Activated B cell treated with CpG ODN at 0.5 μM for 24 hours (primary cell): ENCODE data around the gene F13A1. TPM values are rescaled to one million over a fixed set of nuclear protein-coding genes. Genes with fewer than 3 reads are reported as not detected.

Experiments used
- ATAC-seq: fragments of 200-7000 bp; cut with Tn5 transposase; one replicate; pipeline ENCODE4 v1.10.0; 2021; ENCODE audit warnings: low read depth, mild to moderate bottlenecking, moderate library complexity
- CTCF ChIA-PET: fragments of 350-600 bp; sonication (Branson Sonifier 250); formaldehyde crosslinking; loops from one replicate; lab custom pipeline; 2021; ENCODE audit warnings: antibody characterized with exemption; lab: Charles Lee
- POLR2A ChIA-PET: fragments of 350-600 bp; sonication (Branson Sonifier 250); formaldehyde crosslinking; loops from one replicate; lab custom pipeline; 2021; ENCODE audit warnings: antibody characterized with exemption; lab: Charles Lee
- DNase-seq: peaks from one replicate; pipeline ENCODE4 v3.0.0; 2022
- H3K27ac Mint-ChIP-seq: one replicate; pipeline ENCODE4 v1.8.0; 2020; ENCODE audit warnings: mixed read lengths
- H3K27me3 Mint-ChIP-seq: one replicate; pipeline ENCODE4 v1.8.0; 2021; ENCODE audit warnings: mixed read lengths
- H3K36me3 Mint-ChIP-seq: one replicate; pipeline ENCODE4 v1.8.0; 2021; ENCODE audit warnings: low read depth, mixed read lengths
- H3K4me1 Mint-ChIP-seq: one replicate; pipeline ENCODE4 v1.8.0; 2021; ENCODE audit warnings: mixed read lengths
- H3K4me3 Mint-ChIP-seq: one replicate; pipeline ENCODE4 v1.8.0; 2020; ENCODE audit warnings: mild to moderate bottlenecking, mixed read lengths
- H3K9me3 Mint-ChIP-seq: one replicate; pipeline ENCODE4 v1.8.0; 2020; ENCODE audit warnings: mixed read lengths
- intact Hi-C: fragments of 100-400 bp; cut with micrococcal nuclease; formaldehyde crosslinking; loops from one replicate; pipeline ENCODE4 v1.15.1; 2024
- total RNA-seq: library from RNA; stranded (reverse); gene quantifications from 2 replicates; pipeline ENCODE4 v1.2.3, GENCODE V29; 2022
- TF ChIP-seq, protein P1 (sequence below): fragments of 200-600 bp; IDR thresholded peaks from one replicate; pipeline ENCODE4 v1.8.0; 2022; ENCODE audit warnings: antibody characterized with exemption, mild to moderate bottlenecking

F13A1 gene
- total RNA-seq, 1 donor from 2014 or later = 0.75 TPM

DNA sequence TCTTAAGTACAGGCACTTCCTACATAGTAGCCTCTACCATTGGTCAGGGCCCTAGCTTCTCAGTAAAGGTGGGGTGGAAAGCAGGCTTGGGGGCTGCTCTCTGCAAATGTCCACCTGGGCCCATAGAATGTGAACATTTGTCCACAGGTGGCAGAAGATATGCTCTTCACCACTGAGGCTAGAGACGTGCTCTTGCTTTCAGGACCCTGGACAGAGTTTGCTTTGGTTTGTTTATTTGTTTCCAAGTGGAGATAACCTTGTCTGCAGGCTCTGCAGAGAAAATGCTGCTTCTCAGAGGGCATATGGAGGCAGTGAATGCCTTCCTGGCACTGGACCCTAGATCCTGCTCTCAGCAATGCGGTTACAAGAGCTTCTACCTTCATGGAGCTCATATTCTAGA lies 129.0 kb downstream of the F13A1 start:
- Mint-ChIP-seq H3K36me3 (no peaks in the 10 kb centered on the region), H3K27ac (no peak overlapping the region), H3K27me3 (peaks cover 20% of the 10 kb centered on the region), H3K4me1 (no peaks in the 10 kb centered on the region), H3K9me3 (no peaks in the 10 kb centered on the region), H3K4me3 (no peak overlapping the region)
- intact Hi-C loops = no loop called here
- POLR2A ChIA-PET = no interaction called here
- CTCF ChIA-PET = no interaction called here
- TF ChIP-seq, protein P1, sequence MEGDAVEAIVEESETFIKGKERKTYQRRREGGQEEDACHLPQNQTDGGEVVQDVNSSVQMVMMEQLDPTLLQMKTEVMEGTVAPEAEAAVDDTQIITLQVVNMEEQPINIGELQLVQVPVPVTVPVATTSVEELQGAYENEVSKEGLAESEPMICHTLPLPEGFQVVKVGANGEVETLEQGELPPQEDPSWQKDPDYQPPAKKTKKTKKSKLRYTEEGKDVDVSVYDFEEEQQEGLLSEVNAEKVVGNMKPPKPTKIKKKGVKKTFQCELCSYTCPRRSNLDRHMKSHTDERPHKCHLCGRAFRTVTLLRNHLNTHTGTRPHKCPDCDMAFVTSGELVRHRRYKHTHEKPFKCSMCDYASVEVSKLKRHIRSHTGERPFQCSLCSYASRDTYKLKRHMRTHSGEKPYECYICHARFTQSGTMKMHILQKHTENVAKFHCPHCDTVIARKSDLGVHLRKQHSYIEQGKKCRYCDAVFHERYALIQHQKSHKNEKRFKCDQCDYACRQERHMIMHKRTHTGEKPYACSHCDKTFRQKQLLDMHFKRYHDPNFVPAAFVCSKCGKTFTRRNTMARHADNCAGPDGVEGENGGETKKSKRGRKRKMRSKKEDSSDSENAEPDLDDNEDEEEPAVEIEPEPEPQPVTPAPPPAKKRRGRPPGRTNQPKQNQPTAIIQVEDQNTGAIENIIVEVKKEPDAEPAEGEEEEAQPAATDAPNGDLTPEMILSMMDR = no peak
- ATAC-seq (no peak), DNase-seq (no peak)

DNA sequence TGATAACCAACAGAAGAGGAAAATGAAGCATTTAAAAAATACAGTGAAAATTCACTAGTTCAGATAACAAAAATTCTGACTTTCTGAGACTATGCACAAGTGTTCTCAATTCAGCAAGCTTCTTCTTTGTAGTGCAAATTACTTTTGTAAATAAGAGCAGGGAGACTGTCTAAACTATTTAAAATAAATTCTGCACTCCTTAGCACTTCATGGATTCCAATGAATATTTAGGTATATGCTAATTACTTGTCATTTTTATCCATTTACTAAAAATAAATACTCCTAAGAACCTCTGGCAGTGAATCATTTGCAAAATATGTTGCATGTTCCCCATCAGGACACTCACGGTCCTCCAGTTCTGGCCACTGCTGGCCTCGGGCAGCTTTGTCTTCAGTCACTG lies 139.8 kb downstream of the F13A1 start:
- Mint-ChIP-seq H3K27ac (no peak overlapping the region), H3K9me3 (no peaks in the 10 kb centered on the region), H3K4me1 (no peaks in the 10 kb centered on the region), H3K27me3 (peaks cover 23% of the 10 kb centered on the region), H3K4me3 (no peak overlapping the region), H3K36me3 (no peaks in the 10 kb centered on the region)
- intact Hi-C loops = no loop called here
- ATAC-seq (no peak), DNase-seq (no peak)
- TF ChIP-seq, protein P1 = no peak
- CTCF ChIA-PET = no interaction called here
- POLR2A ChIA-PET = no interaction called here

DNA sequence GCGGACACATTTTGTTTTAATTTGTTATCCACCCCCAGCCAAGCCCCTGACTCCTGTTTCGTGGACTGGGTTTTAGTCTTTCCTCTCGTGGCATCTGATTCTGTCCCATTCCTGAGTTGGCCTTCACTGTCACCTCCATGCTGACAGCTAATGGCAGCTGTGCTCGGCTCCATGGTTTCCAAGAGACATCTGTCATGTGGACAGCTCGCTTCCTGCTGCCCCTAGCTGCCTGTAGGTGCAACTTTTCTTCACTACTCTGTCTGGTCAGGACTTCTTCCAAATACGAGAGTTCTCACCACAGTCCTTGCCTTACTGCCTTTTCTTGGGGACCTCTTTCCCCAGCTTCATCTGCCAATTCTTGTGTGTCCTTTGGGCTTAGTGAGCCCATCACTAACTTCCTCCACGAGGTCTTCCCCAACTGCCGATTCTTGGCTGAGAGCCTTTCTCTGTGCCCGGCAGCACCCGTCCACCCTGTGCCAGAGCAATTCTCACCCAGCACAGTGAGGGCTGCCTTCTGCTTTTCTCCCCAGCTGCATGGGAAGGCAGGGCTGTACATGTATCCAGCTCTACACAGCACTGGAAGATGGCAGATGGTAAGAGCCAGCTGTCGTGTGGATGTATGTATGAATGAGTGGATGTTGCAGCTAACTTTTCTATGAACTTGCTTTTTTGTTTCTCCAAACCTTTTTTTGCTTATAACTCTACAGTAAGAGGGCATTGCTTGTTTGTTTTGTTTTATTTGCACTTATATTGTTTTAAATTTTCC lies 140.4 kb downstream of the F13A1 start:
- intact Hi-C loops = no loop called here
- ATAC-seq (no peak), DNase-seq (no peak)
- Mint-ChIP-seq H3K9me3 (no peaks in the 10 kb centered on the region), H3K4me1 (no peaks in the 10 kb centered on the region), H3K27me3 (peaks cover 23% of the 10 kb centered on the region), H3K36me3 (no peaks in the 10 kb centered on the region), H3K27ac (no peak overlapping the region), H3K4me3 (no peak overlapping the region)
- TF ChIP-seq, protein P1 = no peak
- CTCF ChIA-PET = no interaction called here
- POLR2A ChIA-PET = no interaction called here

DNA sequence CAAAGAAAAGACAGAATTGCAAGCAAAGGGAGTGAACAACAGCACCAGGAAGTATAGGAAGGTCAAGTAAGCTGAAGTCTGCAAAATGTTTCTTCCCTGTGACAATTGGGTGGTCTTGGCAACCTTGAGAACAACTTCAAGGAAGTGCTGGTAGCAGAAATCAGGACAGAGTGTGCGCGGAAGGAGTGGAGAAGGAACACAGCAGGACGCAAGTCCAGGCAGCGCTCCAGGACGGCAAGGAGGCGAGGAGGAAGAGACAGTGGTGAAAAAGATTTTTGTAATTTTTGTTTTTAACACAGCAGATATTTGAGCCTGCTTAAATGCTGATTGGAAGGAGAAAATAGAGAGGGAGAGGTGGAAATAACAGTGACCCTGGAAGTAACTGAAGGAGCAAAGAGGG lies 141.7 kb downstream of the F13A1 start:
- H3K27me3 Mint-ChIP-seq = peaks cover 14% of the 10 kb centered on the region
- no peak overlapping the region for H3K4me3 Mint-ChIP-seq
- no peaks in the 10 kb centered on the region for H3K4me1 Mint-ChIP-seq
- CTCF ChIA-PET = no interaction called here
- H3K27ac Mint-ChIP-seq = no peak overlapping the region
- intact Hi-C loops = no loop called here
- DNase-seq = no peak
- POLR2A ChIA-PET = no interaction called here
- no peaks in the 10 kb centered on the region for H3K36me3 Mint-ChIP-seq
- no peaks in the 10 kb centered on the region for H3K9me3 Mint-ChIP-seq
- TF ChIP-seq, protein P1 = no peak
- no peak for ATAC-seq

DNA sequence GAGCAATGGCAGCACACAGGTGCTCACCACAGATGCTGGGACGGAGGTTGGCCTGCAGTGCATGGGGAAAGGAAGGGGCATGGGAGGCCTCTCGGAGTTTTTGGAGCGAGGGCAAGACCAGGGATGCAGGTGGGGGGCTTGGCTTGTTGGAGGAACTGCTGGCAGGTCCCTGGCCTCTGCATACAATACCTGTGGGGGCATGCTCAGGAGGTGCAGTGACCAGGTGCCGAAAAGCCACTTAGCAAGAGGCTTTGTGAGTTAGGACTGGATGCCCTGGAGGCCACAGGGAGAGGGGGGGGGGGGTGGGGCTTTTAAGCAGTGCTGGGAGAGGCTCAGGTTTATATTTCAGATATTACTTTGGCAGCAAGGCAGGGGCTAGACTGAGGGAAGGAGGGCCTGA lies 142.7 kb downstream of the F13A1 start:
- TF ChIP-seq, protein P1 = no peak

More for the DNA sequence above, 142.7 kb downstream of the F13A1 start:
- no peaks in the 10 kb centered on the region for H3K9me3 Mint-ChIP-seq
- no peak overlapping the region for H3K27ac Mint-ChIP-seq
- no peak overlapping the region for H3K4me3 Mint-ChIP-seq
- DNase-seq = no peak
- H3K36me3 Mint-ChIP-seq = no peaks in the 10 kb centered on the region
- POLR2A ChIA-PET = no interaction called here
- intact Hi-C loops = no loop called here
- H3K4me1 Mint-ChIP-seq = no peaks in the 10 kb centered on the region
- peaks cover 14% of the 10 kb centered on the region for H3K27me3 Mint-ChIP-seq
- ATAC-seq = no peak
- CTCF ChIA-PET = no interaction called here
